CD4-positive, alpha-beta T cell treated with Interleukin-6 for 4 hours (primary cell): ENCODE measurements around the gene FBLN5.
"Not testable (repeated sequence)": the region's sequence is repeated elsewhere in the genome, so short reads cannot be mapped to it uniquely, and the experiment has no call there.

ENCODE experiments used
- DNase-seq: peaks from one replicate; pipeline ENCODE4 v3.0.0-alpha.2; 2020; ENCODE audit warnings: mixed read lengths

Gene FBLN5

DNA sequence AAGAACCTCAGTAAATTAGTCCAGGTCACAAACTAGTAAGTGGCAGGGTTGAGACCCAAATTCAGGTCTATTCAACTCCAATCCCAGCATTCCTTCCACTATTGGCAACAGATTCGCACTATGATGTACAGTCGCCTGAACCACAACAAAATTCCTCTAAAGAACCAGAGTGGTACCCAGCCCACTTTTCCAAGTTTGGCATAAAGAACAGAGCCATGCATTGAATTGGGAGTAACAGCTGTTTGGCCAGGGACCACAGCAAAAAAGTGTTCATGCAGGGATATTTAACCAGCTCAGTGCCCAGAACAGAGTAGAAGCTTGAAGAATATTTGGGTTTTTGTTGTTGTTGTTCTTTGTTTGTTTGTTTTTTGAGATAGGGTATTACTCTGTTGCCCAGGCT, 89.9 kb downstream of the FBLN5 start:
- DNase-seq, result no peak

DNA sequence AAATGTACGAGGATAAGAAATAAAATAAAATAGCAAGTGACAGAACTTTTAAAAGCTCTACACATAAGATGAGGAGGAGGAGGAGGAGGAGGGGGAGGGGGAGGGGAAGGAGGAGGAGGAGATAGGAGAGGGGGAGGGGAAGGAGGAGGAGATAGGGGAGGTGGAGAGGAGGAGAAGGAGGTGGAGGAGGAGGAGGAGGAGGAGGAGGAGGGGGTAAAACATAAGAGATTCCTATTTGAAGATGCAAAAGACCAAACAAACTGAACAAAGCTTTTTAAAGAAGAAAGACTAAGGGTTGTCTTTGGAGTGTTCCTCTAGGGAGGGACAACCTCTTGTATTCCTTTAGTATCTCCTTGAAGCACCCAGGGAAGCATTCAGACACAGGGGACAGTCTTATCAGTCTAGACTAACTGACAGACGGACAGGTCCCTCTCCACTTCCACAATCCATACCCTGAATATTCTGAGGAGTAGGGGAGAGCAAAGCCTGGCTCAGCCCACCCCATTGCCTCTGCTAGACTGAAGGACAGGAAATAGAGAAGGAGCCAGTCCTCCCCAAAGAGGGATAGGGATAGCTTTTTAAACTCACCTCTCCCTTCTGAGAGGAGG, 93.1 kb downstream of the FBLN5 start:
- DNase-seq, result peak; percentile 14

DNA sequence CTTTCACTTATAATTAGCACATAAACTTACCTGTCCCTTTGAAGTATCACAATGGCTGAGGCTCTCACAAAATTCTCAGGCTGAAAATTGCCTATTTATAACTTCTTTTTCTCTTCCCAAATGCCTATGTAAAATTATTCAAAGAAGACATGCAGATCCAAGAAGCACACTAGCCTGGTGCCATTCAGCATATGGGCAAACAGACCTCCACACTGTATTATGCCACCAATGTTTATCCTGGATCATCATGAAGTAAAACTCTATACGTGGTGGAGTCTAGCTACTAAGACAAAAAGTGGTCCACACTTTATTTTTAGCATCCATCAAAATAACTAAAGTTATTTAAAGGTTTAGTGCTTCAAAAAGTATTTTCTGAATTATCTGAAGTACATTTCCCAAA, 95.9 kb downstream of the FBLN5 start:
- DNase-seq, result no peak

DNA sequence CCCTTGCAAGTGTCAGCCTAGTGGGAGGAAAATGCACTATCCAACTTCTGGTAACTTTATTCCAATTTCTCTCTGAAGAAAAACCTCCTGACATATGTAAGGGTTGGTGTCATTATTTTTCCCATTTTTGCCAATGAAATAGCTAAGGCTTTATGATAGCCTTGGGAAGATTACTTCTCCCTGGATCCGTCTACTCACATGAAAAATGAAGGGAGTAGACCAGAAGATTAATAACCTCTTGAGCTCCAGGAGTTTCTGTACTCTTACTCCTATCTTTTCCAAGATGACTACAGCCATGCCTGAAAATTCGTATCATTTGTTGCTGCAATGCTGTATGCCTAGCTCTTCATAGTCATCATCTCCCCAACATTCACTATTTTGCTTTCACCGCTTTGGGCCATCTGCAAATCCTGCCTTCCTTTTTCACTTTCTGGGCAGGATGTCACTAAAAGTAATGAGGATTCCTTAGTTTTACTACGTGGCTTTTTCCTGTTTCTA, 98.9 kb downstream of the FBLN5 start:
- DNase-seq, result no peak

DNA sequence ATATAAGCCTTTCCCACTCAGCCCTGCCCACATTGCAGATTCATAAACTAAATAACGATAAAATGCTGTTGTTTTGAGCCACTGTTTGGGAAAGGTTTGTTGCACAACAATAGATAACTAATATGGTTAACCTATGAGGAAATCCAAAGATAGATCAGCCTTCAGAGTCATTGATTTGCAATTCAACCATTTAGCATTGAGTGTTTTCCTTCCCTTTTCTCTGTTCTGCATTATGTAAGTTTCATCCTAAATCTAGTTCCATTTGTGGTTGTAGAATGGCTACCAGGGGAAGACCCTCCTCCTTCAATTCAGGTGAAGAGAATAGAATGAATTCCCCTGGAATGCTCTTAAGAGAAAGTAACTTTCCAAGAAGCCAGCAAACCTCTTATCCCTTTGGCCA, 99.8 kb downstream of the FBLN5 start:
- DNase-seq, result no peak

DNA sequence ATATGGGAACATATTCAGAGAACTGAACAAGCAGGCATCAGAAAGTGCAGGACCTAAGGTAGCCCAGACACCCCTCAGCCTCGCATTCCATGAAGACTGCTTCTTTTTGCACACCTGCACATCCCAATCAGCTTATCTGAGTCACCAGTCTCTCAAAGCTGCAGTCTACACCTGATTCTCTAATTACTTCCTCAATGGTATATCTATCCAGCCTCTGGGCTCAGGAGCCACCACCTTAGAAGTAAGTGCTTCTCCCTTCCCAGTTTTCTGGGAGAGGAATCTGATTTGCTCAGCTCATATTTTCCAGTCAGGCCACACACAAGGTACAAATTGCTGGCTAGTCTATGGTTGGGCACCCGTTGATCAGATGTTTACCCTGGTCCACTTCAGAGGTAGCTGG, 101.8 kb downstream of the FBLN5 start:
- DNase-seq, result no peak

DNA sequence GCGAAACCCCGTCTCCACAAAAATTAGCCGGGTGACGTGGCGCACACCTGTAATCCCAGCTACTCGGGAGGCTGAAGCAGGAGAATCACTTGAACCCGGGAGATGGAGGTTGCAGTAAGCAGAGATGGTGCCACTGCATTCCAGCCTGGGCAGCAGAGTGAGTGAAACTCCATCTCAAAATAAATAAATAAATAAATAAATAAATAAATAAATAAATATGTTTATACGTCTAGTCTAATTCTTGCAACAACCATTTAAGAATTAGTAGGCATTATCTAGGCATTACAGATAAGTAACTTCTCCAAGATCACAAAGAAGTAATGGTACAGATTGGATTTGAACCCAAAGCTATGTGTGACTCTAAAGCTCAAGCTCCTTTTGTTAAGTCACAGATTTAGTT, 102.4 kb downstream of the FBLN5 start:
- DNase-seq, result not testable (repeated sequence)

DNA sequence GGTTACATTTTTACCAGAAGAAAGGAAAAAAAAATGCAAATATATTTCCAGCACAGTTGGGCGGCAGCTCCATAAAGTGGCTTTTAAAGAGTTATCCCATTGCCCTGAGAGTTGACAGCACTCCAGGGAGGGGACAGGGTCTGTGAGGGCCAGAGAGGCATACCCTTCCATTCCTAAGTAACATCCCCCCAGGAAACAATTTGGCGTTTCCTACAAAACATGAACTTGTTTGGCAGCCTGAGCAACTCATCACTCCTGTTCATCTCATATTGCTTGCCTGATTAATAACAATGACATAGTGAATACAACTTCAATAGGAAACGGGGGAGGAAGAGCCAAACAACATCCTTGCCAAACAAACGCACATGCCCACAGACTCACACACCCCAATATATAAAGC, 103.5 kb downstream of the FBLN5 start:
- no peak for DNase-seq

DNA sequence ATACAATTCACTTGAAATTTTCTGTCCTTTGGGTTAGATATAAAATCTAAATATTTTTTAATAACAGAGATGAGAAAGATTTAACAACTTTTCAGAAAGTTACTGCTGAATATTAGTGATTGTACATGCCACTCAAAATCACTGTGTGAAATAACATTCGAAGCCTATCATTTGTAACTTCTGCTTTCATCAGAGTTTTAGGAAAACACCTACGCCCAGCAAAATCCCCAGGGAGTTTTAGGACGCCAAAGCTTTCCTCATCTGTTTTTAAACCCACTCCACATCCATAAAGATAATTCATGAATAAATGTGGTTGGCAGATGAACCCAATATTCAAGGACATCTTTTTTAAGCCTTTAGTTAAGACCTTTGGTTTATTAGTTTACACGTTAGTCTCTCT, 104.1 kb downstream of the FBLN5 start:
- no peak for DNase-seq

DNA sequence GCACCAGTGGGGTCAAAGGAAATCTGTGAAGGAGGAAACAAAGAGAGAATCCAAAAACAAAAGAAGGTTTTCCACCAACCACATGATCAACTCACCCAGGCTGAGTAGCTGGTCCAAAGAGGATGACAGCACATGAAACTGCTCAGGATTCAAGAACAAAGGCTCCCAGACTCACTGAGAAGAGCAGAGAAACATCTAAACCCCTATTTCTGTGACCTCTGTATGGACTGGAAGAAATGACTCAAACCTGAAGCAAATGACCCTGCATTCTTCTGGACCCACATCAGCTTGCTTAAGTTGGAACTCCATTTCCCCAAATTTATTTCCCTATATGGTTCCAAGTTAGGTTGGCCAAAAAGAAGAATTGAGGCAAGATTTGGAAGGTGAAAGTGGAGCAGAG, 106.4 kb downstream of the FBLN5 start:
- no peak for DNase-seq

DNA sequence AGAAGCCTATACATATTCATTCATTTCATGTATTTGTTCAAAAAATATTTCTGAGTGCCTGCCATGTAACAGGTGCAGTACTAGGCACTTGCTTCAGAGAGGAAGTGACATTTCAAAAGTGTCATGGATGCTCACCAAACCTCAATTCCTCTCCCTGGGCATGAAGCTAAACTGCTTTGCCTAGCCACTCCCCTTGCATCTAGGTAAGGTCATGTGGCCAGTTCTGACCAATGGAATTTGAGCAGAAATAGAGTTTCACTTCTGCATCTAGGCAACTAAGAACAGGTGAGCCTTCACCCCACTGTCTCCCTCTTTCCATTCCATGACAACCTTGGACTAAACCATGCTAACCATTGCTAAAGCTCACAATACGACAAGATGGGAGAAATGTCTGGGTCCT, 107.7 kb downstream of the FBLN5 start:
- no peak for DNase-seq

DNA sequence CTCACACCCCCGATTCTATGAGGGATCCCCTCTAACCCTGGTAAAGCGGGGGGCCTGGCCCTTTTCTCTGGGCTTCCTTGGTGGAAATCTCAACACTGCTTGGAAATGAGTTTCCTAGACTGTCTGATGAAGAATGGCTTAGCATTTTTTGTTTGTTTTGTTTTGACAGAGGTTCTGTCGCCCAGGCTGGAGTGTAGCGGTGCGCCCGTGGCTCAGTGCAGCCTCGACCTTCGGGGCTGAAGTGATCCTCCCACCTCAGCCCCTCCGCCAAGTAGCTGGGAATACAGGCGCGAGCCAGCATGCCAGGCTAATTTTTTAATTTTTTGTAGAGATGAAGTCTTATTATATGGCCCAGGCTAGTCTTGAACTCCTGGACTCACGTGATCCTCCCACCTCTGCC, 110.4 kb downstream of the FBLN5 start:
- DNase-seq, result no peak

DNA sequence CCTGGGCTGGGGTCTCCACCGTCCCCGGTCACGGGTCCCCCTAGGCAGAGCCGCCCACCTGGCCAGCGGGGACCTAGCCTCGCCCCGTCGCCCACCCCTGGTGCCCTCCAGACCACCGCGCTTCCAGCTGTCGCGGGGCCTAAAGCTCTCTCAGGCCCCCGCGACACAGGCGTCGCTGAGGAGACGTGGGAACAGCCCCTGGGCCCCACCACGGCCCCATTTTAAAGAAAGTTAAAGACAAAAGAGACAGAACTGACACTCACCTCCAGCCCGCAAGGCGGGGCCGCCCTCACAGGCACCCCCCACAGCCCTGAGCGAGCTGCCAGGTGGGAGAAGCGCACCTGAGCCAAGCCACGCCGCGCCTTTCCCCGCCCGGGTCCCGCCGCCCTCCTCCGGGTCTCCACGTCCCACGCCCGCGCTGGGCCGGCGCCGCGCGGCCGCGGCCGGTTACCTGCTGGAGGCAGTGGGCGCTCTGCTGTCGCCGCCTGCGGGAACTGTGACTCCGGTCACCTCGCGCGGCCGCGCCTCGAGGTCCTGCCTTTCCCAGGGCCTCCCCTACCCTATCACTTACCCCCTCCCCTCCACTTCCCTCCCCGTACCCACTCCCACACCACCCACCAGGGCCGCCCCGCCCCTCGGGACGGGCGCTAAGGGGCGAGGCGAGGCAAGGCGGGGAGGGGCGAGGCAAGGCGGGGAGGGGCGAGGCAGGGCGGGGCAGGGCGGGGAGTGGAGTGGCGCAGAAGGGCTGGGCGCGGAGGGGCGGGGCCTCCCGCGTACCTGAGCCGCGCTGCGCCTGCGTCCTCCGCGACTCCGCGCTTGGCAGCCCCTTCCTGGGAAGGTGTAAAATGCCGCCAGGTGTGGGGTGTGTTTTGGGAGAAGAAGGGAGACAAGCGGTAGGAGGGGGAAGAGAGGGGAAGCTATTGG, 111.3 kb downstream of the FBLN5 start:
- peak; percentile 93 for DNase-seq

DNA sequence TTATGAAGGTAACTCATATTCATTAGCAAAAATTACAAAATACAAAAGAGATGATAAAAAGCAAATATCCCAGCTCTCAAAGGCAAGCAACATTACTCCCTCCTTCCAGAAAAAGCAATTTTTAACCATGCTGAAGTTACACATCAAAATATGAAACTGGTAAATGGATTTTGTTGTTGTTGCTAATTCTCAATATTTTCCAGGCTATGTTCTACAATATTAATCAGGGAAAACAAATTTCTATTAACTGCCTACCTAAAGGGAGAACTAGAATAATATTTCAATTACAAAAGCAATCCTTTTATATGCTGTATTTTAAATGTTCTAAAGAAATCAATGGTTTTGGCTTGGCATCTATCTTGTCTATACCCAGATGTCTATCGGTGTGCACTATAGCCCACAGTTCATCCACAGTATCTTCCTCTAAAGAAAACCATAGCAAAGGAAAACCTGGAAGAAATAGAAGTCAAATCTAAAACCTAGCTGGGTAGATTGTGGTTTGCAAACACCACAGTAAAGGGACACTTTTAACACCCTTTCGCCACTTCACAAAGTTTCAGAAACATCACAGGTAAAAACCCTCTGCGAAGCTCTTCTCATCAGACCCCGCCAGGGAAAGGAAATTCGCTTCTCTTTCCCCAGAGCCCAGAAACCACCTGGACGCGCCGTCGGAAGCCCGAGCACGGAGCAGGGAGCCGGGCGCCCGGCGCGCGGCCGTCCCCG, 112.1 kb downstream of the FBLN5 start:
- DNase-seq, result peak; percentile 38

DNA sequence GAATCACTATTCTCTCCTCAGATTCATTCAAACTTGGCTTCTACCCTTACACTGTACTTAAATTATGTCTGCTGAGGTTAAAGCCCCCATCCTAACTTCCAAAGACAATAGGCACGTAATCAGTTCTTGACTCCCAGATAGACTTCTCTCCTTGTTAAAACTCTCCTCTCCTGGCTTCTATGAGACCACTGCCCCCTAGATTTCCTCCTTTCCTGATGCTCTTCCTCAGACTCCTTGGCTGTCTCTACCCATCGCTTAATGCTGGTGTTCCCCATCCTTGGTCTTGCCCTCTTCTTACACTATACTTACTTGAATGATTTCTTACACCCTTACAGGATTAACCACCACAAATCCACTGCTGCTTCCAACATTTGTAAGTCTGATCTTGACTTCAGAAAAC, 112.9 kb downstream of the FBLN5 start:
- no peak for DNase-seq

DNA sequence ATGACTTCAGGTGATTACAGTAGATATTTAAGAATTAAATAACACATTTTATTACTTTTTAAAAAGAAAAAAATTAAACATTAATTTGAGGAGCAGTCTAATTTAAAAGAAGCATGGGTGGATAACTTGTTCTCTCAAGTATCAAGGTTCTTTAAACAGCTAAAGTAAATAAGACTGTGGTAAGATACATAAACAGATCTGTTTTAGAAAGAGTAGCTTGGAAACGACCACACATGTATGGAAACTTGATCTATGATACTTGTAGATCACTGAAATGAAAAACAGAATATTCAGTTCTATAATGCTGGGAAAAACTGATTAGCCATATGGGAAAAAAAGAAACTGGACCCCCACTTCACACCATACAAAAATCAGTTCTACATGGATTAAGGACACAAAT, 116.2 kb downstream of the FBLN5 start:
- no peak for DNase-seq

DNA sequence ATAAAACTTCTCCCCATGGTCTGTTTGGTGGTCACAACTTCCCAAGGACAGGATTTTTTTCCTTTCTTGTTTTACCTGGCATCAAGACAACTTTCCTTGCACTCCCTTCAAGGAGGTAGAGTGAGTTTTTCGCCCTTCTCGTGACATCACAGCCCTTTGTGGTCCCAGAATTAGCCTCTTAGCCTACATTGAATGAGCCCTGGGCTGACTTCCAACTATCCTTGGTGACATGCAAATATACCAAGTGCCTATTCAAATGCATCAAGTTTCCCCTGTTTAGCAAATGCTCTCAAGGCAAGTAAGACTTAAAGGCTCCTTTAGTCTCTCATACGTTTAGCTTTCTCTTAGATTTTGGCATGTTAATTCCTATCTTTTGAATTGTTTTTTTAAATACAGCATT, 116.7 kb downstream of the FBLN5 start:
- no peak for DNase-seq

DNA sequence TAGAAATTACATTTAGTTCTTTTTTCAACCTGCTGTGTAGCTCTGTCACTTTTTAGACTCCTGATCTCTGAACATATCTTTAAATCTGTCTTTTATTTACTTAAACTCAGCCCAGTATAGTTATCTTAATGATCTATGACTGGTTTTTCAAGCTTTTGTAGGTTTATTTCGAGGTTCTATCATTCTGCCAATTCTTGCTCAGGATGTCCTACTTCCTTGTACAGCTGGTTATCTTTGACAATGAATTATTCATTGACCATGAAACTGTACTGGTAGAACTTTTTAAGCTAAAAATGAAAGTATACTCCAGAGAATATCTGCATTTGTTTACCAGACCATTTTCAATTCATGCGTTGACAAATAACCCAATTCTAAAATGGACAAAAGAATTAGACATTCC, 118.0 kb downstream of the FBLN5 start:
- DNase-seq, result no peak

DNA sequence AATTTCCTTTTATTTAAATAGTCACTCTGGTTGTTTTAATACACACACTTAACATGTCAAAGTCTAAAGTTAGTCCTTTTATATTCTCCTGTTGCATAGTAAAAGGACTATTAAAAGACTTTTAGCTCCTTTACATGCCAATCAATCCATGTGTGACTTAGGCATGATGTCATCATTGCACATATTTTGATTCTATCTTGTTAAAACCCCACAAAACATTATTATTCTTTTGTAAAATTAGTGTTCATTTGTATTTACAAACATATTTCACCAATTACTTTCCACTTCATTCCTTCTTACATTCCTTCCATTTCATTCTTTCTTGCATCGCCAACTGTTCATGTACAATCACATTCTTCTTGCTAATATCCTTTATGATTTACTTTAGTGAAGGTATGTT, 119.7 kb downstream of the FBLN5 start:
- DNase-seq, result no peak
